BJ (cell line): Measurements from ENCODE around the gene GTPBP4. TPM values are rescaled to one million over a fixed set of nuclear protein-coding genes. Genes with fewer than 3 reads are reported as not detected.

Source experiments
- CTCF ChIA-PET: fragments of 350-600 bp; formaldehyde crosslinking; extraction: SDS; loops from one replicate; lab custom pipeline; 2021; ENCODE audit warnings: antibody characterized with exemption, inconsistent platforms; lab: Yijun Ruan, JAX
- POLR2A ChIA-PET: fragments of 300-600 bp; sonication (Branson Sonifier 250); formaldehyde crosslinking; extraction: SDS; loops from one replicate; lab custom pipeline; 2021; ENCODE audit warnings: antibody characterized with exemption; lab: Charles Lee
- DNase-seq: peaks from one replicate; pipeline ENCODE4 v3.0.0-alpha.2; 2011; ENCODE audit warnings: low read depth
- H3K27me3 ChIP-seq: 2 replicates; pipeline ENCODE4 v1.6.0; 2011; ENCODE audit warnings: low read length; ENCODE audit not compliant: control insufficient read depth, insufficient read depth
- H3K36me3 ChIP-seq: 2 replicates; pipeline ENCODE4 v1.5.1; 2011; ENCODE audit warnings: low read length; ENCODE audit not compliant: control insufficient read depth, insufficient read depth
- H3K4me3 ChIP-seq: 2 replicates; pipeline ENCODE4 v1.5.1; 2011; ENCODE audit warnings: low read depth, mild to moderate bottlenecking, control low read depth, low read length
- CTCF ChIP-seq: IDR thresholded peaks from 2 replicates; pipeline ENCODE4 v1.5.1; 2011; ENCODE audit warnings: low read depth, mild to moderate bottlenecking, control low read depth, inconsistent platforms, low read length, moderate library complexity; ENCODE audit not compliant: insufficient read depth
- polyA plus RNA-seq: library from polyadenylated mRNA; depleted of rRNA; stranded (reverse); fragments of >200 nt; gene quantifications from 2 replicates; pipeline ENCODE4 v1.2.3, GENCODE V29; 2011

GTPBP4 gene
- polyA plus RNA-seq, 1 experiment: 17.3 TPM

GRCh38 chr10:1040133-1040532 is 51.9 kb downstream of the GTPBP4 start:
- POLR2A ChIA-PET: no interaction called here
- no peak for DNase-seq
- CTCF ChIA-PET: no interaction called here
- no peak for TF ChIP-seq CTCF
- no peak overlapping the region for H3K4me3 ChIP-seq
- H3K36me3 ChIP-seq: peaks cover 5% of the 10 kb centered on the region
- no peaks in the 10 kb centered on the region for H3K27me3 ChIP-seq

DNA sequence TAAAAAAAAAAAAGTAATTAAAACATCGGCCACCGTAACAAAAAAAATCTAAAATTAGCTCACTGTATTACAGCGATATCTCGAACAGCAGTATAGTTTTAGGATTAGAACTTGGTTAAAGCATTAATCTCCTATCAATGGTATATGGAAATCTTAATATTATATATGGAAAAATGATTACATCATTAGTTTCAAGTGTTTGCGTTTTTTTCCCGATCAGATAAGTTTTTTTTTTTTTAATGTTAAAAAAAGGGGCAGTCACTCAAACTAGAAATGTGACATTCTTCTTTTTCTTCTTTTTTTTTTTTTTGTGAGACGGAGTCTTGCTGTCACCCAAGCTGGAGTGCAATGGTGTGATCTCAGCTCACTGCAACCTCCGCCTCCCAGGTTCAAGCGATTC is 53.3 kb downstream of the GTPBP4 start:
- ChIA-PET CTCF (no interaction called here), POLR2A (no interaction called here)
- H3K36me3 ChIP-seq: peaks cover 5% of the 10 kb centered on the region
- no peaks in the 10 kb centered on the region for H3K27me3 ChIP-seq
- no peak overlapping the region for H3K4me3 ChIP-seq
- no peak for DNase-seq
- TF ChIP-seq CTCF: no peak

DNA sequence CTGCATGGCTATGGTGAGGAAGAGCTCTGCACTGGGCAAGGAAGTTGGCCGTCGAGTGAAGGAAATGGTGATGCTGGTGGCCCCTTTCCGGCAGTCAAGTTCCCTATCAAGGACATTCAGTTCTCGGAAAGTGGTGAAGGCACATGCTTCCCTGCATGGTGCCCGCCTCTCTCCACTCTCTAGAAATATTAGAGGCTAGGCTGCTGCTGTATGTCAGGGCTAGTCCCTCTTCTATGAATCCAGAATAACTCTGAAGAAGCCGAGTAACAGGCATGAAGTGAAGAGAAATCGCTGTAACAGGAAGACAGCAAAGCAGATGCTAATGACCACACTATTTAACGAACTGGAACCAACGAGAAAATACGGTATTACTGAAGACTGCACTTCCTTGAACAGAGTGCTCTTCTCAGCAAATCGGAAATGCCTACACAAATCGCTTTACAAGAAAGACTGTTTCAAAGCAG is 55.3 kb downstream of the GTPBP4 start:
- no peak for TF ChIP-seq CTCF
- Histone ChIP-seq H3K27me3 (no peaks in the 10 kb centered on the region), H3K4me3 (no peak overlapping the region), H3K36me3 (peaks cover 5% of the 10 kb centered on the region)
- POLR2A ChIA-PET: no interaction called here
- CTCF ChIA-PET: no interaction called here
- no peak for DNase-seq

- no peak for DNase-seq
- CTCF ChIA-PET: interaction anchor here (1.1 kb wide), 1 partner anchor 15 kb away, joined by 4 read pairs; no protein-coding TSS in a partner anchor
Observed at GRCh38 chr10:1044146-1044545, 55.9 kb downstream of the GTPBP4 start.

DNA sequence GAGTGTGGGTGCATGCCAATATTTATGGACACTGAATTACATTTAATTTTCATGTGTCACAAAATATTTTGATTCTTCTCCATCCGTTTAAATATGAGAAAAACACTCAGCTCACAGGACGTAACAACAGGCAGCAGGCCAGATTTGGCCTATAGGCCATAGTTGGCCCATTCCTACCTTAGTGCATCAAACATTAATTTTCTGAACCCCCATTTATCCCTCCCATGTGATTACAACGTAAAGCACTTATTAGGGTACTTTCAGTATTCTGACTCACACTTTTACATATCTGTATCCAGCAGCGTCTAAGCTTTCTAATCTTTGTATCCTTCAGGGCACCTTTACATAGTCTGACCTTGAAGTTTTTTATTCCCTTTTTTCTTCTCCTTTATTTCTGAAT is 56.7 kb downstream of the GTPBP4 start:
- TF ChIP-seq CTCF: no peak
- ChIA-PET CTCF (interaction anchor here (1.1 kb wide), 1 partner anchor 16 kb away, joined by 4 read pairs; no protein-coding TSS in a partner anchor), POLR2A (no interaction called here)
- DNase-seq: no peak
- Histone ChIP-seq H3K27me3 (no peaks in the 10 kb centered on the region), H3K4me3 (no peak overlapping the region), H3K36me3 (peaks cover 5% of the 10 kb centered on the region)

More at GRCh38 chr10:1044146-1044545, 55.9 kb downstream of the GTPBP4 start:
- Histone ChIP-seq H3K4me3 (no peak overlapping the region), H3K27me3 (no peaks in the 10 kb centered on the region), H3K36me3 (peaks cover 5% of the 10 kb centered on the region)
- TF ChIP-seq CTCF: no peak
- POLR2A ChIA-PET: no interaction called here
